HG03354 (cell line): ENCODE measurements around the gene OR8D1.
A peak's percentile ranks its signal among the peaks of the same experiment; 100 is the strongest.

Experiments
- ATAC-seq: cut with Tn5 transposase; IDR thresholded peaks from one replicate; pipeline ENCODE4 v1.9.1; 2021; ENCODE audit warnings: mild to moderate bottlenecking; ENCODE audit not compliant: unreplicated experiment, poor library complexity, severe bottlenecking

Gene OR8D1

DNA sequence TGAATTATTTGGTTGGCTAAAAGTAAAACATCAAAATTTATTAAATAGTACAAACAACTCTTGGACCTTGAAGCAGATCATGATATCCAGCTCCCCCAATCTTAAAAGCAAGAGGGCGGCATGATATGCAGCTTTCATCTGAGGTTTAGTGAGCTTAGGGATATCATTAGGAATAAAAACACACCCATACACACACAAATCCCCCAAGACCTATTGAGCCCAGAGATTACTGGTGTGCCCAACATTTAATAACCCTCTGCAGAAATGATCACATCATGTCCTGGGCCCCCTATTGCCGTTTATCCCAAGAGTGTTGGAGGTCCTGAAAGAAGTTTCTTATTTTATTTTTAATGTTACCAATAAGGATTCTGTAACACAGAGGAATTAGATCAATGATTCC, at the start of gene OR8D1:
Gene OR8D1, minus strand, starts transcription at position 101 of the 400 bp plus-strand sequence. CDS start 3,183 bp downstream, outside the sequence.
- ATAC-seq, result no peak

DNA sequence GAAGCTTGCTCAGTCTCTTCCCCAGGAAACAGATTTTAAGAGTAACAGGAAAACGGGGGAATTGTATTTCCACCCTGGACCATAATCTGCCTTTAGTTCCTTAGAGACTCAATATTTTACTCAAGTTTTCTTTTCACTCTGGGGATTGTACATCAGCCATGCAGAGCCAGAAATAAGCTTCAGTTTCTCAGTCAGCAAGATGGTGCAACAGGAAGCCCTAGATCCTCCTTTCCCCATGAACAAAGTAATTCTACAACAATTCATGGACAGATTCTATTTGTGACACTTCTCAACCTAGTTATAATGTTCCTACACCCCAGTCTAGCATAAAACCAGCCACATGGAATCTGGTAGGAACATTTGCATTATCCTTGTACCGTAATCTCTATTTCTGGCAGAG, 45.8 kb upstream of the OR8D1 start:
- no peak for ATAC-seq

DNA sequence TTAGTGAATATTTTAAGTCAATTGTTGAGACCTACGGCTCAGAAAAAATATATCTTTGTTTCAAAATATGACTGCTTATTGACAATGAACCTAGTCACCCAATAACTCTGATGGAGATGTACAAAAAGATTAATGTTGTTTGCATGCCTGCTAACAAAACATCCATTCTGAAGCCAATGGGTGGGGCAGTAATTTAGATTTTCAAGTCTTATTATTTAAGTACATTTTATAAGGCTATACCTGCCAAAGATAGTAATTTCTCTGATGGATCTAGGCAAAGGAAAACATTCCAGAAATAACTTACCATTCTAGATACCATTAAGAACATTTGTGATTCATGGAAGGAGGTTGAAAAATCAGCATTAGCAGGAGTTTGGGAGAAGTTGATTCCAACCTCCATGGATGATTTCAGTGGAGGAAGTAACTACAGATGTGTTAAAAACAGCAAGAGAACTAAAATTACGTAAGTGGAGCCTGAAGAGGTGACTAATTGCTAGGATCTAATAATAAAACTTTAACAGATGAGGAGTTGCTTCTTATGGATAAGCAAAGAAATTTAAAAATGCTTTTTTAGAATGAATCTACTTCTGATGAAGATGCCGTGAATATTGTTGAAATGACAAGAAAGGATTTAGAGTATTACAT, 32.7 kb upstream of the OR8D1 start:
- no peak for ATAC-seq

DNA sequence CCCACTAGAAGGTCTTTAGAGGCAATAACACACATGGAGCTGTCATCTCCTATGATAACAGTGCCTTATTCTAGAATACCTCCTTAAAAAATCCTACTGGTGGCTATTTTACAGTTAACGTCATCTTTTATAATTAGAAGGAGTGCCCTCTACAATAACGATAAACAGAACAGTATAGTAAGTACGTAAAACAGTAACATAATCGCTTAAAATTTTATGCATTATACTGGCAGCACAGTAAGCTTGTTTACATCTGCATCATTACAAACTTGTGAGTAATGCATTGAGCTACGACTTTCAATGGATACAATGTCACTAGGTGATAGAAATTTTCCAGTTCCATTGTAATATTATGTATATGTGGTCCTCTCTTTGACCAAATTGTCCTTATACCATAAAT, 30.6 kb upstream of the OR8D1 start:
- ATAC-seq, result no peak

GRCh38 chr11:124340142-124340447, 26.3 kb upstream of the OR8D1 start:
- no peak for ATAC-seq

DNA sequence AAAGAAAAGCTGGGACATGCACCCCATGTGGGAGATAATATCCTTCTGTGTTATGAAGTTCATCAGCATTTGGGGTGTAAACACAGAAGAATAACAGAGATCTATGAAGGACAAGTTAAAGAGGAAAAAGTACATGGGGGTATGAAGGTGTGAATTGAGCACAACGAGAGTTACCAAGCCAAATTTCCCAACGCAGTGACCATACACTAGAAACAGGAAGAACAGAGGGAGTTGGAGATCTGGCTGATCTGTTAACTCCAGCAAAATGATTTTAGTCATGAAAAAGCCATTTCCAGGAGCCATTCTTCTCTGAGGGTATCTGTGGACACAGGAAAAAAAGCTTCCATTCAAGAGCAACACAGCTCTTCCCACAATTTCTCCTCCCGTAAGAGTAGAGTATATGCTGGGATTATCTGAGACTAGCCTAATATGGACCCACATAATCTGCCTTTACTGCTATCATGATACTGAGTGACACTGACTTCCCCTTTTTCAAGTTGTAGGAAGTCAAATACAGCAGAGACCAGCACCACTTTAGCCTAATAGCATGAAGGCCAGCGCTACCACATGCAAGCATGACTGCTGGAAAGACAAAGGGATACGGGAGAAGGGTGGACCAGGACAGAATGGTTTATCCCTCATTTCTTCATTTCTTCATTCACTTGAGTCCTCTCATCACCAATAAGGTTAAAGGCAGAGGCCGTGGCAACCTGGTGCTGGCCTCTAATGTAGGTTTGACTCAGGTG, 25.8 kb upstream of the OR8D1 start:
- no peak for ATAC-seq

DNA sequence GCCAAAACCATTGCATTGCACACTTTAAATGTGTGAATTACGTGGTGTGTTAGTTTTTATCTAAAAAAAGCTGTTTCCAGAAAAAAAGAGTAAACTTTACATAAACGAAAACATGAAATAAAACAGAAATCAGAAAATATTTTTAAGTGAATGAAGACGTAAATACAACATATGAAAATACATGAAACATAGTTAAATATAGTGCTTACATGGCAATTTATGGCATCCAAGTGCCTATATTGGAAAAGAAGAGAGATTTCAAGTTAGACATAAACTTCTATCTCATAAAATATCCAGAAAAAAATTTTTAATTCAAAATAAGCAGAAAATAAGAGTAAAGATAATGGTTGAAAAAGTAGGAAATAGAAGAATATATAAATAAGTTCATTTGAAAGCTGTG, 18.1 kb upstream of the OR8D1 start:
- ATAC-seq, result no peak

DNA sequence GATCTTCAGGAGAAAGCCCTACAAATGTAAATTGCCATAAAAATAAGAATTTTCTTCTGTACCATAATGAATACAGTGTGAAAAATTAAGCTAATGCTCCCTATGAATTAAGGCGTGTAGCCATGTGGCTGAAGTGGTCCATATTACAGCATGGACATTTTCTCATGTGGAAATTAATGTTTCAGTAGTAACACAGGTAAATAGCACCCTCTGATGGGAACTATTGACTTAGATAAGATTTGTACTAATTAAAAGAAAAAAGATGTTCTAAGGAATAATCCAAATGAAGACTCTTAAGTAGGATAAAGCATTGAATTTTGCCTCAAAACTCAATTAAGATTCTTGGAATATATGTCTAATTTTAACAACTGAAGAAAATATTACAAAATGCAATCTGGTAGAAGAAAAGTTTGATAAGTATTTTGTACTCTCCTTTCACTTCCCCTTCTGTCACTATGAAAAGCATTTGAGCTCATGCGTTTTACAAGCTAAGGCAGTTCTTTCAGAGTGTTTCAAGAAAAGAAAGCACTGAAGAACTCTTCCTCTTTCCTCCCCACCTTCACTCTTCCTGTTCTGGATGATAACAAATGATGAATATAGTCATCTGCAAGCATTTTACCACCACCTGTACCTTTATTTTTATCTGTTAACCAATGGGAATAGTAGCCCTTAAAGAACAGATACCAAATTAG, 16.2 kb upstream of the OR8D1 start:
- ATAC-seq, result peak; percentile 75

DNA sequence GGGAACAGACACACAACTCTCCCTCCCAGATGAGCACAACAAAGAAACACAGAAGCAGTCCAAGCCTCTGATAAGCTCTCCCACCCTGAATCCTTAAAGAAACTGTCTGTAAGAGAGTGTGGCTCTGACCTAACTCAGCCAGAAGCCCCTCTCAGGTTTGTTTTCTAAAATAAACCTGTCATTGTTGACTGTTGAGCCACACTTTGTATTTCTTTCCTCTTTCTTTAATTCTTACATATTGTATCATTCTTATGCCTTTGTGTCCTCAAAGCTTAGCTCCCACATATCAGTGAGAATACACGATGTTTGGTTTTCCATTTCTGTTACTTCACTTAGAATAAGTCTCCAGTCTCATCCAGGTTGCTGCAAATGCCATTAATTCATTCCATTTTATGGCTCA, 14.0 kb upstream of the OR8D1 start:
- ATAC-seq, result no peak

- no peak for ATAC-seq
Measured at GRCh38 chr11:124322356-124322755, 8.6 kb upstream of the OR8D1 start.

DNA sequence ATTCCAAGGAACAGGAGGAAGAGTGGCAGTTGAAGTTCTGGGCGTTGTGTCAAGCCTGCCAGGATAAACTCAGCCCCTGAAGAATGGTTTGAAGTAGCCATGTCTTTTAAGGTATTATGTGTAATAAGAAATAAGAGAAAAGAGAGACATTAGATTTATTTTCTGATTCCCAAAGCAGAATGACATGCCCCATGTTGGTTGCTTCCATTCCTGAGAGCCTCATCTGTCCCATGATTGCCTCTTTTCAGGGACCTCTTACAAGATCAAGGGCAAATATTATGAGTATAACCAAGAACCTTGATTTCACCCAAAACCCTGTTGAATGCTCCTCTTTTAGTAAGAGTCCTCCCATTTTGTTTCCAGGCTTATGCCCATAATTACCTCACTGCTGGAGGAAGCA, 6.3 kb upstream of the OR8D1 start, which contains the start of gene OR8D2:
Gene OR8D2, minus strand, starts transcription at position 101 of the 400 bp plus-strand sequence. Its CDS starts 0 bp downstream, at position 101.
- ATAC-seq, result no peak

- ATAC-seq, result no peak
Measured at GRCh38 chr11:124315052-124315451, 1.3 kb upstream of the OR8D1 start.

- no peak for ATAC-seq
Measured at GRCh38 chr11:124313131-124313530, 618 bp downstream of the OR8D1 start.

- no peak for ATAC-seq
Measured at GRCh38 chr11:124311670-124312069, 2.1 kb downstream of the OR8D1 start.

DNA sequence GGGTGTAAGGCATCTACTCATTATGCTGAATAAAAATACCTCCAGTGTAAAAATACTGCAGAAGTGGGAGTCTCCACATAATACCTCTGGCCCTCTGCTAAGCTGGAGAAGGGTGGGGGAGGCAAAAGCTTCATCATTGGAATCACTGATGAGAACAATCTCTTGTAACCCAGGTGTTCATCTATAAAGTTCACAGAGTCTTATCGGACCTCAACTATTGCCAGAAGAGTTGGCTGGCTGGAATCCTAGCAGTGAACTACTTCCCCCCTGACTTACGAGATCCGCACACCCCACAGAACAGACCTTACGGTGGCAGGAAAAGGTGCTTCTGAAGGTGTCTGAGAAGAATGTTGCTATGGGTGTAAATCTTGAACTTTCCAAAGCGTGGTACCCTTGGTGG, 2.5 kb downstream of the OR8D1 start:
- no peak for ATAC-seq

- no peak for ATAC-seq
Measured at GRCh38 chr11:124310721-124311120, 3.0 kb downstream of the OR8D1 start.

- no peak for ATAC-seq
Measured at GRCh38 chr11:124307093-124307492, 6.7 kb downstream of the OR8D1 start.

GRCh38 chr11:124302347-124303125, 11.2 kb downstream of the OR8D1 start:
- ATAC-seq, result no peak

- no peak for ATAC-seq
Measured at GRCh38 chr11:124301548-124301947, 12.2 kb downstream of the OR8D1 start.

DNA sequence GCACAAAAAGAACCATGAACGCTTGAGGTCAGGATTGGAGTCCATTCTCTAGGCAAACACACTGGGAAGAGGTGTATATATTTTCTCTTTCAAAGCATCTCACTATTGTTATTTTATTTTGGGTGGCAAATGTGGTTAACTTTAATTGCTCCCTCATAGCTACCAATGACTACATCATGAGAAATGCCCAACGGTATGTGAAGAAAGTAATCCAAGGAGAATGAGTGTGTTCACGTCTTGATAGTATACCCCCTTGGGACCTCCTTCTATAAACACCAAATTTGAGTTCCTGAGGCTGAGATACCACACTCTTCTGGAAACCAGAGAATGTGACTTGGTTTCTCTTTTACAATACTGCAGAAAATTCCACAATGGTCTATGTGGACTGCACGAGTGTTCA, 15.8 kb downstream of the OR8D1 start:
- ATAC-seq, result no peak
